CD4-positive, alpha-beta T cell treated with Interleukin-4 for 4 hours (primary cell): ENCODE measurements around the gene ANO9.
A peak's percentile ranks its signal among the peaks of the same experiment; 100 is the strongest.
"Not testable (repeated sequence)": the region's sequence is repeated elsewhere in the genome, so short reads cannot be mapped to it uniquely, and the experiment has no call there.

ENCODE experiments used
- DNase-seq: peaks from one replicate; pipeline ENCODE4 v3.0.0-alpha.2; 2020

The ANO9 gene

GRCh38 chr11:469684-470560, 28.1 kb upstream of the ANO9 start:
- DNase-seq: no peak

- DNase-seq: not testable (repeated sequence)
Measured at GRCh38 chr11:469026-469683, 27.3 kb upstream of the ANO9 start.

GRCh38 chr11:468493-468892, 26.7 kb upstream of the ANO9 start:
- no peak for DNase-seq

- no peak for DNase-seq
Measured at GRCh38 chr11:468036-468435, 26.2 kb upstream of the ANO9 start.

- no peak for DNase-seq
Measured at GRCh38 chr11:465896-466530, 24.2 kb upstream of the ANO9 start.

GRCh38 chr11:464316-464715, 22.5 kb upstream of the ANO9 start:
- DNase-seq: no peak

GRCh38 chr11:462107-462890, 20.5 kb upstream of the ANO9 start:
- no peak for DNase-seq

GRCh38 chr11:461626-462025, 19.8 kb upstream of the ANO9 start:
- no peak for DNase-seq

- no peak for DNase-seq
Measured at GRCh38 chr11:460331-461199, 18.8 kb upstream of the ANO9 start.

GRCh38 chr11:459511-460220, 17.9 kb upstream of the ANO9 start:
- no peak for DNase-seq

- DNase-seq: no peak
Measured at GRCh38 chr11:457111-457760, 15.4 kb upstream of the ANO9 start.

GRCh38 chr11:456533-456932, 14.7 kb upstream of the ANO9 start:
- DNase-seq: peak; percentile 39

- no peak for DNase-seq
Measured at GRCh38 chr11:455566-456147, 13.8 kb upstream of the ANO9 start.

GRCh38 chr11:454801-455565, 13.2 kb upstream of the ANO9 start:
- DNase-seq: no peak

- DNase-seq: no peak
Measured at GRCh38 chr11:454043-454442, 12.2 kb upstream of the ANO9 start.

GRCh38 chr11:453564-453963, 11.8 kb upstream of the ANO9 start:
- DNase-seq: no peak

GRCh38 chr11:452916-453527, 11.2 kb upstream of the ANO9 start:
- DNase-seq: no peak

- DNase-seq: no peak
Measured at GRCh38 chr11:452203-452744, 10.5 kb upstream of the ANO9 start.

GRCh38 chr11:451738-452137, 9.9 kb upstream of the ANO9 start:
- no peak for DNase-seq
